OCI-LY3 (cell line): Measurements from ENCODE around the gene KBTBD4.

ENCODE experiments used
- H2AFZ ChIP-seq: fragments of 200-600, 300-600 bp; shearing (Covaris generic); 2 replicates; pipeline ENCODE4 v1.6.0; 2014; ENCODE audit warnings: antibody characterized with exemption, low read depth, low read length
- H3K27ac ChIP-seq: fragments of 200-600, 300-600 bp; sonication (generic); 2 replicates; pipeline ENCODE4 v1.5.1; 2014; ENCODE audit warnings: mild to moderate bottlenecking, low read length, moderate library complexity, mixed read lengths
- H3K27me3 ChIP-seq: fragments of 200-600, 300-600 bp; sonication (generic); 2 replicates; pipeline ENCODE4 v1.6.1; 2014; ENCODE audit warnings: low read depth, low read length, mixed read lengths
- H3K36me3 ChIP-seq: fragments of 200-600, 300-600 bp; sonication (generic); replicated peaks from 2 replicates; pipeline ENCODE3; 2014; ENCODE audit warnings: low read depth, low read length, mixed read lengths
- H3K4me1 ChIP-seq: fragments of 300-600, 200-600 bp; sonication (generic); 2 replicates; pipeline ENCODE4 v1.6.1; 2014; ENCODE audit warnings: low read length, mixed read lengths
- H3K4me2 ChIP-seq: fragments of 200-600, 300-600 bp; sonication (generic); 2 replicates; pipeline ENCODE4 v1.6.1; 2014; ENCODE audit warnings: low read length, mixed read lengths
- H3K4me3 ChIP-seq: fragments of 300-600, 200-600 bp; sonication (generic); 2 replicates; pipeline ENCODE4 v1.5.1; 2014; ENCODE audit warnings: antibody characterized with exemption, mild to moderate bottlenecking, low read length, moderate library complexity
- H3K79me2 ChIP-seq: fragments of 300-600, 200-600 bp; shearing (Covaris generic); 2 replicates; pipeline ENCODE4 v1.6.1; 2014; ENCODE audit warnings: mild to moderate bottlenecking, low read length, mixed read lengths
- H3K9ac ChIP-seq: fragments of 300-600, 200-600 bp; shearing (Covaris generic); 2 replicates; pipeline ENCODE4 v1.6.0; 2014; ENCODE audit warnings: mild to moderate bottlenecking, low read length, moderate library complexity
- H3K9me3 ChIP-seq: fragments of 200-600, 300-600 bp; shearing (Covaris generic); 2 replicates; pipeline ENCODE4 v1.6.1; 2014; ENCODE audit warnings: low read length, mixed read lengths; ENCODE audit not compliant: insufficient read depth
- H4K20me1 ChIP-seq: fragments of 200-600, 300-600 bp; sonication (generic); 2 replicates; pipeline ENCODE4 v1.6.1; 2016; ENCODE audit warnings: low read length, mixed read lengths; ENCODE audit not compliant: insufficient read depth
- CTCF ChIP-seq: fragments of 200-600, 300-600 bp; sonication (generic); IDR thresholded peaks from 2 replicates; pipeline ENCODE4 v1.5.1; 2014; ENCODE audit warnings: antibody characterized with exemption, low read length, low read depth
- EZH2phosphoT487 ChIP-seq: fragments of 200-600 bp; shearing (Covaris generic); IDR thresholded peaks from 2 replicates; pipeline ENCODE4 v1.6.1; 2018; ENCODE audit warnings: antibody characterized with exemption, mixed run types, low read depth

The KBTBD4 gene

DNA sequence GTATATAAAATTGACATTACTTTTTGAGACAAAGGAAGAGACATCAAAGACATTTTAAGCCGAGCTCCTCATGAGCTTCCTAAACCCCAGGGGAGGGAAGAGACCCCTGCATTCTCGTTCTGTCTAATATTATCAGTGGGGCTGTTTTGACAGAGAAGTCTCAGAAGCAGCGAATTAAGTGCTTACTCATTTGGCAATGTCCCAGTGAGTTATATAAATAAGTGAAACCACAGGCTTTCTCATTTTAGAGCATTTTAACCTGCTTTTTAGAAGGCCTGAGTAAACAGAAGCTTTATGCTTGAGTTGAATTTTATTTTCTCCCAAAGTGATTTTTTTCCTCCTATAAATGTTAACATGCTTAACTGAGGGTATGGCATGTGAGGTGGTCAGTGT is 38.6 kb upstream of the KBTBD4 start:
- no peak overlapping the region for H3K4me2 ChIP-seq
- peaks cover 14% of the 10 kb centered on the region for H3K36me3 ChIP-seq
- no peak overlapping the region for H2AFZ ChIP-seq
- TF ChIP-seq CTCF (no peak), EZH2phosphoT487 (no peak)
- no peak overlapping the region for H3K9ac ChIP-seq
- H3K27me3 ChIP-seq = no peaks in the 10 kb centered on the region
- H3K9me3 ChIP-seq = no peaks in the 10 kb centered on the region
- peaks cover 12% of the 10 kb centered on the region for H3K4me1 ChIP-seq
- H3K4me3 ChIP-seq = no peak overlapping the region
- no peak overlapping the region for H3K27ac ChIP-seq
- no peaks in the 10 kb centered on the region for H3K79me2 ChIP-seq
- H4K20me1 ChIP-seq = no peaks in the 10 kb centered on the region

- no peaks in the 10 kb centered on the region for H3K79me2 ChIP-seq
- H3K9ac ChIP-seq = no peak overlapping the region
- H3K4me1 ChIP-seq = peaks cover 17% of the 10 kb centered on the region
- peaks cover 10% of the 10 kb centered on the region for H3K36me3 ChIP-seq
- no peak overlapping the region for H2AFZ ChIP-seq
- no peaks in the 10 kb centered on the region for H3K27me3 ChIP-seq
- H3K4me2 ChIP-seq = no peak overlapping the region
- no peaks in the 10 kb centered on the region for H3K9me3 ChIP-seq
- no peak overlapping the region for H3K4me3 ChIP-seq
- TF ChIP-seq EZH2phosphoT487 (no peak), CTCF (peak; percentile 82)
- H4K20me1 ChIP-seq = no peaks in the 10 kb centered on the region
- H3K27ac ChIP-seq = no peak overlapping the region
These were observed 38.1 kb upstream of the KBTBD4 start for GRCh38 chr11:47616726-47617416.

DNA sequence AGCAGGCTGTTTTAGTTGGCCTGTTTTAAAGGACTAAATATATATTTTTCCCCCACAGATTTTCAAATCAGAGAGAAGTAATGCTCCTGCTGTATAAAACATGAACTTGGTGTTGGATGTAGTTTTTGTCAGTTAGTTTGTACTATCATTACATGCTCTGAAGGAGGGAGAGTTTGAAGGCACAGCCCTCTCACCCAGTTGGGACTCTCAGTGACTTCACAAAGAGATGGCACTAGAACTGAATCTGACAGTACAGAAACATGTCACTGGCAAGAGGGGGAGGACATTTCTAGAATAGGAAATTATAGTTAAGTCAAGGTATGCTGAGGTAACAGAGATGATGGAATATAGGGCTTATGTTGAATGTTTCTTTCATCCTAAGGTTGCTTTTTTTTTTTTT is 36.5 kb upstream of the KBTBD4 start:
- TF ChIP-seq CTCF = no peak
- TF ChIP-seq EZH2phosphoT487 = no peak
- Histone ChIP-seq H3K27ac (no peak overlapping the region), H2AFZ (no peak overlapping the region), H3K4me1 (peaks cover 26% of the 10 kb centered on the region), H3K36me3 (peaks cover 13% of the 10 kb centered on the region), H3K4me3 (no peak overlapping the region), H3K9ac (no peak overlapping the region), H3K9me3 (no peaks in the 10 kb centered on the region), H3K27me3 (no peaks in the 10 kb centered on the region), H4K20me1 (no peaks in the 10 kb centered on the region), H3K79me2 (no peaks in the 10 kb centered on the region), H3K4me2 (no peak overlapping the region)

DNA sequence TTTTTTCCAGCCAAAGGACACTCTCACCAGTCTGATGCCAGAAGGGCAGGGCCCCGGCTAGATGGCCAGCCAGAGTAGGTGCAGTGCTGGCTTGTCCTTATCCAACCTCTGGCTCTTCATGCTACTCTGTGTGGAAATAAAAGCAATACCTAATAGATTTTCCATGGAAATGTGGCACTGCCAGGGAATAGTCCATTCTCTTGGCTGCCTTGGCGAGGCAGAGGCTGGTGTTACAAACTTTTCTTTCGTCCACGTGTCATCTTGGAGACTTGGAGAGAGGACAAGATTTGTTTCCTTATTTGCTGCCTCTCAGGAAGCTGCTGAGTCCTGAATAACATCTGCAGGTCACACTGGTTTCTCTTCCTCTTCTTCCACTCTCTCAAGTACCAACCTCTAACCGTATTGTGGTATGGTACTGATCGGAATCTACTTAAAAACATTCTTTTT is 32.6 kb upstream of the KBTBD4 start:
- H3K79me2 ChIP-seq = no peaks in the 10 kb centered on the region
- no peaks in the 10 kb centered on the region for H3K9me3 ChIP-seq
- peaks cover 7% of the 10 kb centered on the region for H3K36me3 ChIP-seq
- no peaks in the 10 kb centered on the region for H4K20me1 ChIP-seq
- peak overlapping the region; percentile 66 for H3K4me2 ChIP-seq
- H3K27me3 ChIP-seq = no peaks in the 10 kb centered on the region
- H3K4me3 ChIP-seq = peak overlapping the region; percentile 35
- TF ChIP-seq CTCF = no peak
- TF ChIP-seq EZH2phosphoT487 = no peak
- peak overlapping the region; percentile 26; the same call in 1 of the 2 replicates for H3K27ac ChIP-seq
- H3K9ac ChIP-seq = no peak overlapping the region
- no peak overlapping the region for H2AFZ ChIP-seq
- H3K4me1 ChIP-seq = peaks cover 15% of the 10 kb centered on the region
